HFFc6 (cell line): ENCODE data around the gene STAP2. TPM values are rescaled to one million over a fixed set of nuclear protein-coding genes. Genes with fewer than 3 reads are reported as not detected.

ENCODE experiments used
- DNase-seq: peaks from one replicate; pipeline ENCODE4 v3.0.0-alpha.2; 2018
- H3K27ac Mint-ChIP-seq: 2 replicates; pipeline ENCODE4 v1.8.0; 2020; ENCODE audit warnings: mild to moderate bottlenecking, mixed read lengths
- H3K27me3 Mint-ChIP-seq: 2 replicates; pipeline ENCODE4 v1.8.0; 2021; ENCODE audit warnings: mild to moderate bottlenecking, moderate library complexity, mixed read lengths; ENCODE audit not compliant: insufficient read depth
- H3K36me3 Mint-ChIP-seq: 2 replicates; pipeline ENCODE4 v1.8.0; 2021; ENCODE audit warnings: low read depth, mixed read lengths
- H3K4me1 Mint-ChIP-seq: 2 replicates; pipeline ENCODE4 v1.8.0; 2020; ENCODE audit warnings: low read depth, mixed read lengths
- H3K4me3 Mint-ChIP-seq: 2 replicates; pipeline ENCODE4 v1.8.0; 2020; ENCODE audit warnings: mild to moderate bottlenecking, moderate library complexity, mixed read lengths
- H3K9me3 Mint-ChIP-seq: 2 replicates; pipeline ENCODE4 v1.8.0; 2020; ENCODE audit warnings: mild to moderate bottlenecking, mixed read lengths
- total RNA-seq, 6 experiments: library from RNA; stranded (reverse); fragmentation: NEBNext Ultra II Directional; extraction: Animal tissue kit (Norgen Biotek cat#: 25700); gene quantifications; 2 replicates in 1 of 6; 3 replicates in 5 of 6; pipeline ENCODE4 v1.2.3, GENCODE V29; 2021
- TF ChIP-seq, protein P1 (sequence below): fragments of 200-600 bp; sonication (generic); IDR thresholded peaks from 2 replicates; pipeline ENCODE4 v1.5.0; 2021; ENCODE audit warnings: antibody characterized with exemption, mild to moderate bottlenecking

STAP2 gene
- total RNA-seq, 6 experiments from 2014 or later = 0.24 to 2.7 (median 1.9) TPM

- Mint-ChIP-seq H3K9me3 (peaks cover 10% of the 10 kb centered on the region), H3K4me1 (no peaks in the 10 kb centered on the region), H3K36me3 (no peaks in the 10 kb centered on the region), H3K27ac (no peak overlapping the region), H3K4me3 (no peak overlapping the region), H3K27me3 (peaks cover 4% of the 10 kb centered on the region)
- TF ChIP-seq, protein P1, sequence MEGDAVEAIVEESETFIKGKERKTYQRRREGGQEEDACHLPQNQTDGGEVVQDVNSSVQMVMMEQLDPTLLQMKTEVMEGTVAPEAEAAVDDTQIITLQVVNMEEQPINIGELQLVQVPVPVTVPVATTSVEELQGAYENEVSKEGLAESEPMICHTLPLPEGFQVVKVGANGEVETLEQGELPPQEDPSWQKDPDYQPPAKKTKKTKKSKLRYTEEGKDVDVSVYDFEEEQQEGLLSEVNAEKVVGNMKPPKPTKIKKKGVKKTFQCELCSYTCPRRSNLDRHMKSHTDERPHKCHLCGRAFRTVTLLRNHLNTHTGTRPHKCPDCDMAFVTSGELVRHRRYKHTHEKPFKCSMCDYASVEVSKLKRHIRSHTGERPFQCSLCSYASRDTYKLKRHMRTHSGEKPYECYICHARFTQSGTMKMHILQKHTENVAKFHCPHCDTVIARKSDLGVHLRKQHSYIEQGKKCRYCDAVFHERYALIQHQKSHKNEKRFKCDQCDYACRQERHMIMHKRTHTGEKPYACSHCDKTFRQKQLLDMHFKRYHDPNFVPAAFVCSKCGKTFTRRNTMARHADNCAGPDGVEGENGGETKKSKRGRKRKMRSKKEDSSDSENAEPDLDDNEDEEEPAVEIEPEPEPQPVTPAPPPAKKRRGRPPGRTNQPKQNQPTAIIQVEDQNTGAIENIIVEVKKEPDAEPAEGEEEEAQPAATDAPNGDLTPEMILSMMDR = no peak
- no peak for DNase-seq
Measured at GRCh38 chr19:4326215-4326836, 12.3 kb downstream of the STAP2 start.

DNA sequence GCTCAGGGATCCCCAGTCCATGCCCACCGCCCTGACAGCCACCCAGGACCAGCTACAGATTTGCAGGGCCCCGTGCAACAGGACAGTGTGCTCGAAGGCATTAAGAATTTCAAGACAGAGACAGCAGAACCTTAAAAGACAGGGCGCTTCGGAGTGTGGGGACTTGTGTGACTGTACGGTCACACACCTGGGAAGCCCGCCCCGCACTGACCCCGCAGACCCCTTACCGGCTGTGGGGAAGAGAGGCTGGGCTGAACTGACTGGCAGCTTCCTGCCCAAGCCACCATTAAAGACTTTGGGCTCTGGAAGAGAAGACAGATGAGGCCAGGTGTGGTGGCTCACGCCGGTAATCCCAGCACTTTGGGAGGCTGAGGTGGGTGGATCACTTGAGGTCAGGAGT, 14.4 kb downstream of the STAP2 start:
- TF ChIP-seq, protein P1 = no peak
- no peaks in the 10 kb centered on the region for H3K4me1 Mint-ChIP-seq
- DNase-seq = no peak
- H3K4me3 Mint-ChIP-seq = no peak overlapping the region
- peaks cover 2% of the 10 kb centered on the region for H3K27me3 Mint-ChIP-seq
- H3K9me3 Mint-ChIP-seq = peaks cover 28% of the 10 kb centered on the region
- H3K36me3 Mint-ChIP-seq = peaks cover 11% of the 10 kb centered on the region
- H3K27ac Mint-ChIP-seq = no peak overlapping the region

- TF ChIP-seq, protein P1 = no peak
- Mint-ChIP-seq H3K27me3 (peaks cover 2% of the 10 kb centered on the region), H3K4me3 (no peak overlapping the region), H3K27ac (no peak overlapping the region), H3K4me1 (no peaks in the 10 kb centered on the region), H3K9me3 (peaks cover 30% of the 10 kb centered on the region), H3K36me3 (peaks cover 16% of the 10 kb centered on the region)
- DNase-seq = no peak
Measured at GRCh38 chr19:4323692-4324091, 14.9 kb downstream of the STAP2 start.

- H3K36me3 Mint-ChIP-seq = peaks cover 22% of the 10 kb centered on the region
- H3K4me1 Mint-ChIP-seq = no peaks in the 10 kb centered on the region
- H3K27ac Mint-ChIP-seq = no peak overlapping the region
- TF ChIP-seq, protein P1 = no peak
- peaks cover 2% of the 10 kb centered on the region for H3K27me3 Mint-ChIP-seq
- H3K9me3 Mint-ChIP-seq = peaks cover 30% of the 10 kb centered on the region
- DNase-seq = no peak
- no peak overlapping the region for H3K4me3 Mint-ChIP-seq
Measured at GRCh38 chr19:4322942-4323665, 15.5 kb downstream of the STAP2 start.

GRCh38 chr19:4320419-4320818, 18.2 kb downstream of the STAP2 start:
- peaks cover 30% of the 10 kb centered on the region for H3K9me3 Mint-ChIP-seq
- H3K27ac Mint-ChIP-seq = no peak overlapping the region
- H3K4me3 Mint-ChIP-seq = no peak overlapping the region
- no peaks in the 10 kb centered on the region for H3K4me1 Mint-ChIP-seq
- H3K27me3 Mint-ChIP-seq = no peaks in the 10 kb centered on the region; the same call in 1 of the 2 replicates
- DNase-seq = no peak
- TF ChIP-seq, protein P1 = no peak
- H3K36me3 Mint-ChIP-seq = peaks cover 25% of the 10 kb centered on the region
